ENCODE measurements around the gene SNRPB2.

- TF ChIP-seq, protein P1, sequence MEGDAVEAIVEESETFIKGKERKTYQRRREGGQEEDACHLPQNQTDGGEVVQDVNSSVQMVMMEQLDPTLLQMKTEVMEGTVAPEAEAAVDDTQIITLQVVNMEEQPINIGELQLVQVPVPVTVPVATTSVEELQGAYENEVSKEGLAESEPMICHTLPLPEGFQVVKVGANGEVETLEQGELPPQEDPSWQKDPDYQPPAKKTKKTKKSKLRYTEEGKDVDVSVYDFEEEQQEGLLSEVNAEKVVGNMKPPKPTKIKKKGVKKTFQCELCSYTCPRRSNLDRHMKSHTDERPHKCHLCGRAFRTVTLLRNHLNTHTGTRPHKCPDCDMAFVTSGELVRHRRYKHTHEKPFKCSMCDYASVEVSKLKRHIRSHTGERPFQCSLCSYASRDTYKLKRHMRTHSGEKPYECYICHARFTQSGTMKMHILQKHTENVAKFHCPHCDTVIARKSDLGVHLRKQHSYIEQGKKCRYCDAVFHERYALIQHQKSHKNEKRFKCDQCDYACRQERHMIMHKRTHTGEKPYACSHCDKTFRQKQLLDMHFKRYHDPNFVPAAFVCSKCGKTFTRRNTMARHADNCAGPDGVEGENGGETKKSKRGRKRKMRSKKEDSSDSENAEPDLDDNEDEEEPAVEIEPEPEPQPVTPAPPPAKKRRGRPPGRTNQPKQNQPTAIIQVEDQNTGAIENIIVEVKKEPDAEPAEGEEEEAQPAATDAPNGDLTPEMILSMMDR (IDR thresholded peaks at IDR 0.05): no peak
- TF ChIP-seq POLR2A (IDR thresholded peaks at IDR 0.05): no peak
- no peak for TF ChIP-seq EP300 (IDR thresholded peaks at IDR 0.05)
These were observed 39.9 kb upstream of the SNRPB2 start for GRCh38 chr20:16689906-16690305.
